ENCODE data around the gene MIEF1. TPM values are rescaled to one million over a fixed set of nuclear protein-coding genes. Genes with fewer than 3 reads are reported as not detected.

MIEF1 gene
- total RNA-seq, 2 experiments from 2014 or later, result 40.6 to 45.7 TPM

- Mint-ChIP-seq H3K4me3 (no peak overlapping the region), H3K9me3 (ENCODE audit: low read depth) (no peaks in the 10 kb centered on the region), H3K27me3 (no peaks in the 10 kb centered on the region), H3K36me3 (no peaks in the 10 kb centered on the region), H3K27ac (no peak overlapping the region), H3K4me1 (peaks cover 17% of the 10 kb centered on the region)
- CTCF ChIA-PET, result no interaction called here
- DNase-seq, result no peak
- no peak for ATAC-seq
Measured at GRCh38 chr22:39474351-39475111, 27.6 kb upstream of the MIEF1 start.

DNA sequence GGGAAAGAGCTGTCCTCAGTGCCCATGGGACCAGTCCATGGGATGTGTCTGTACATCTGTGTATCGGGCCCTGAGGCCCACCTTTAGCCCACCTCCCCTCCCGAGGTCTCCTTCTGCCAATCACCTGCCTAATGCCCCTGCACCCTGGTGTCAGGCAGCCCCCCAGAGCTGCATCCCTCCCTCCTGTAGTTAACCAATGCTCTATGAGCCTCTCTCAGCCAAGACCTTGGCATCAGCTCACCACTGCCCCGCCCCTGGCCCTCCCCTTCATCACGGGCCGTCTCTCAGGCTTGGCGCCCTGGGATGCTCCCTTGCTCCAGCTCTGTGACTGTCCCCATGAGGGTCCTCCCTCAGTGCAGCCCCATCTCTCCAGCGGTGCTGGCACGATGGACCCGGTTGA, 26.8 kb upstream of the MIEF1 start:
- Mint-ChIP-seq H3K4me3 (no peak overlapping the region), H3K27ac (no peak overlapping the region), H3K4me1 (peaks cover 17% of the 10 kb centered on the region), H3K36me3 (no peaks in the 10 kb centered on the region), H3K27me3 (no peaks in the 10 kb centered on the region), H3K9me3 (ENCODE audit: low read depth) (no peaks in the 10 kb centered on the region)
- no peak for DNase-seq
- ATAC-seq, result no peak
- CTCF ChIA-PET, result interaction anchor here (1.7 kb wide), 1 partner anchor 21 kb away, joined by 6 read pairs; no protein-coding TSS in a partner anchor

GRCh38 chr22:39475902-39476301, 26.2 kb upstream of the MIEF1 start:
- no peak overlapping the region for H3K4me3 Mint-ChIP-seq
- H3K36me3 Mint-ChIP-seq, result no peaks in the 10 kb centered on the region
- no peak for DNase-seq
- no peaks in the 10 kb centered on the region for H3K9me3 Mint-ChIP-seq (ENCODE audit: low read depth)
- CTCF ChIA-PET, result interaction anchor here (1.2 to 1.7 kb wide), 2 partner anchors 14 to 20 kb away, joined by 3 to 6 read pairs; no protein-coding TSS in a partner anchor
- ATAC-seq, result no peak
- no peaks in the 10 kb centered on the region for H3K27me3 Mint-ChIP-seq
- peaks cover 17% of the 10 kb centered on the region for H3K4me1 Mint-ChIP-seq
- no peak overlapping the region for H3K27ac Mint-ChIP-seq

DNA sequence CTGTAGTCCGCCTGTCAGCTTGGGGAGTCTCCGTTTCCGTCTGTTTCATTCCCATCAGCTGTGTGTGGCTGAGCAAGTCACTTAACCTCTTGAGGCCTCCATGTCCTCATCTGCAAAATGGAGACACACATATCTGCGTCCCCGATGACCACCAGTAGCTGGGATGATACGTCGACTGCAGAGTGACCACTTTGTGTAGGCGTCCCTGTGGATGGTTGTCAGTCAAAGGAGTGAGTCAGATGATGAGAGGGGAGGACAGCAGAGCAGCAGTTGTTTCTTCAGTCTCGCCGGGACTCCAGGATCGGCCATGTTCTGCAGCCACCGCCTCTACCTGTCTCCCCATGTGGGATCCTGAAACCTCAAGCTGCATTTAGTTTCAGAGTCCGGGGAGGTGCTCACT, 25.4 kb upstream of the MIEF1 start:
- ATAC-seq (no peak), DNase-seq (no peak)
- CTCF ChIA-PET, result interaction anchor here (1.0 to 1.7 kb wide), 3 partner anchors 13 to 52 kb away, joined by 3 to 6 read pairs (median 4); no protein-coding TSS in a partner anchor
- Mint-ChIP-seq H3K4me3 (no peak overlapping the region), H3K27me3 (no peaks in the 10 kb centered on the region), H3K4me1 (peaks cover 12% of the 10 kb centered on the region), H3K27ac (no peak overlapping the region), H3K9me3 (ENCODE audit: low read depth) (no peaks in the 10 kb centered on the region), H3K36me3 (no peaks in the 10 kb centered on the region)

DNA sequence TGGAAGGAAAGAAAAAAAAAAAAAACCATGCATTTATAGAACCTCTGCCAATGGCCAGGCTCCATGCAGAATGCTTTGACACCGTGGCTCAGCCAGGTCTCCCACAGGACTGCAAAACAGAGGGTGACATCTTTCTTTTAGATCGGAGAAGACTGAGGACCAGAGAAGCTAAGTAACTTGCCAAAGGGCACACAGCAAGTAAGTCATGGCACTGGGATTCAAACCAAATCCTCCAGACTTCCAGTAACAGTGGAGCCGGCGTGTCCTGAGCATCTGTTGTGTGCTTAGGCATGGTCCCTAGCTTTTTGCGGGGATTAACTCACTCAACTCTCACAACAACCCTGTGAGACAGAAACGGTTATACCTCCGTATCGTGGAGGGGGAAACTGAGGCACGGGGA, 24.5 kb upstream of the MIEF1 start:
- Mint-ChIP-seq H3K4me3 (no peak overlapping the region), H3K4me1 (peaks cover 4% of the 10 kb centered on the region), H3K27me3 (no peaks in the 10 kb centered on the region), H3K36me3 (no peaks in the 10 kb centered on the region), H3K27ac (no peak overlapping the region), H3K9me3 (ENCODE audit: low read depth) (no peaks in the 10 kb centered on the region)
- CTCF ChIA-PET, result no interaction called here
- DNase-seq (no peak), ATAC-seq (no peak)

- DNase-seq (peak; percentile 47), ATAC-seq (peak; percentile 49)
- Mint-ChIP-seq H3K4me3 (no peak overlapping the region), H3K27me3 (peaks cover under 1% of the 10 kb centered on the region), H3K36me3 (no peaks in the 10 kb centered on the region), H3K4me1 (no peaks in the 10 kb centered on the region), H3K9me3 (ENCODE audit: low read depth) (no peaks in the 10 kb centered on the region), H3K27ac (no peak overlapping the region)
- CTCF ChIA-PET, result interaction anchor here (1.2 kb wide), 1 partner anchor 41 kb away, joined by 3 read pairs; no protein-coding TSS in a partner anchor
Measured at GRCh38 chr22:39478441-39478850, 23.6 kb upstream of the MIEF1 start.

- Mint-ChIP-seq H3K4me3 (no peak overlapping the region), H3K4me1 (no peaks in the 10 kb centered on the region), H3K9me3 (ENCODE audit: low read depth) (no peaks in the 10 kb centered on the region), H3K27me3 (peaks cover 6% of the 10 kb centered on the region), H3K27ac (no peak overlapping the region), H3K36me3 (no peaks in the 10 kb centered on the region)
- ATAC-seq, result no peak
- no peak for DNase-seq
- CTCF ChIA-PET, result interaction anchor here (1.2 to 1.4 kb wide), 3 partner anchors 41 to 80 kb away, joined by 3 to 5 read pairs (median 3); partner anchors contain the start of gene TAB1
Measured at GRCh38 chr22:39479254-39479653, 22.8 kb upstream of the MIEF1 start.

- Mint-ChIP-seq H3K36me3 (no peaks in the 10 kb centered on the region), H3K4me3 (no peak overlapping the region), H3K27ac (no peak overlapping the region), H3K9me3 (ENCODE audit: low read depth) (no peaks in the 10 kb centered on the region), H3K4me1 (no peaks in the 10 kb centered on the region), H3K27me3 (peaks cover 6% of the 10 kb centered on the region)
- ATAC-seq (no peak), DNase-seq (no peak)
- CTCF ChIA-PET, result interaction anchor here (1.3 to 1.4 kb wide), 3 partner anchors 43 to 81 kb away, joined by 3 to 5 read pairs (median 3); partner anchors contain the start of gene TAB1
Measured at GRCh38 chr22:39480557-39480956, 21.5 kb upstream of the MIEF1 start.

DNA sequence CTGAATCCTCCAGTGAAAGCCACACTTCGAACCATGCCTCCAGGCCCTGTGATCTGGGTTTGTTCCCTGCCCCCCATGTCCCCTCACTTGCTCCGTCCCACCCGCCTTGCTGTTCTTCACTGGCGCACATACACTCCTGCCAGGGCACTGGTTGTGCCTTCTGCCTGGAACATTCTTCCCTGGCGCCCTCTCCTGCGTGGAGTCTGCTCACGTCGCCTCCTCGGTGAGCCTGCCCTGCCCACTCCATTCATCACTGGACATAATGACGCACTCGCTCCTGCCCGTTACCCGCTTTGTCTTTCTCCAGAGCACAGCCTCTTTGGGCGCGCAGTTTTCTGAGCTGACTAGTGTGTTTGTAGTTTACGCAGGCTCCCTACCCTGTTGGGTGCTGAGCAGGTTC, 21.0 kb upstream of the MIEF1 start:
- Mint-ChIP-seq H3K4me3 (no peak overlapping the region), H3K27me3 (peaks cover 6% of the 10 kb centered on the region), H3K36me3 (no peaks in the 10 kb centered on the region), H3K4me1 (no peaks in the 10 kb centered on the region), H3K27ac (no peak overlapping the region), H3K9me3 (ENCODE audit: low read depth) (no peaks in the 10 kb centered on the region)
- CTCF ChIA-PET, result interaction anchor here (1.2 to 1.6 kb wide), 3 partner anchors 33 to 49 kb away, joined by 3 to 4 read pairs (median 3); no protein-coding TSS in a partner anchor
- no peak for DNase-seq
- ATAC-seq, result no peak

DNA sequence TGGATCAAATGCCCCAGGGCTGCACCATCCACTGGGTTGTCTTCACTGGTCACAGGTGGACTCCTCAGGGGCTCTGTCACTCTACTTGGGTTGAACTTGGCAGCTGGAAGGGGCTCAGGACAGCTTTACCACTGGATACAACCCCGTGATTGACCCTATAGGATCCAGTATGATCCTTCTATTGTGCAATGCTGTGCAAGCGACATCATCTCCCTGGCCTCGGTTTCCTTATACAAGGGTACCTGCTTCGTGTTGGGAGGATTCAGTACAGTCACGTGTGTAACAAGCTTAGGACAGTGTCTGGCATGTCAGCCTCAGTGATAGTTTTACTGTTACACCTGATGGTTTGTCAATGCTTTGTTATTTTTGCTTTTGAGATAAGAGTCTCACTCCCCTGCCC, 20.5 kb upstream of the MIEF1 start:
- ATAC-seq (no peak), DNase-seq (no peak)
- Mint-ChIP-seq H3K4me1 (no peaks in the 10 kb centered on the region), H3K36me3 (no peaks in the 10 kb centered on the region), H3K27ac (no peak overlapping the region), H3K27me3 (peaks cover 6% of the 10 kb centered on the region), H3K4me3 (no peak overlapping the region), H3K9me3 (ENCODE audit: low read depth) (no peaks in the 10 kb centered on the region)
- CTCF ChIA-PET, result interaction anchor here (0.7 to 3.4 kb wide), 6 partner anchors 15 to 121 kb away, joined by 3 to 12 read pairs (median 3); partner anchors contain the start of gene ATF4

DNA sequence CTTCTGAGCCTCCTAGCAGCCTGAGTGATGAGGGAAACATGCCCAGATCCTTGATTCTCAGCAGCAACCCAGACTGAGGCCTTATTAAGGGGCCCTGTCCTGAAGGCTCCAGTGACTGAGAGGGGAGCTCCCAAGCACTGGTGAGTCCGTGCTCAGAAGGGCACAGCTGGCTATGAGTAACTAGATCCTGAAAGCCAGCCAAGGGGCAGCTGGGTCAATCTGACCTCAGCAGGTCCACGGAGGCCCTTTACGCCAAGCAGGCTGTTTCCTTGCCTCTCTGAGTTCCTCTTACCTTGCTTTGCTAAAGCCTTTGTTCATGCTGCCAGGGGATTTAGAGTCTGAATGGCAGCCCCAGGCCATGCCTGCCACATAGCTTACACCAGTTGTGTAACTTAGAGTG, 19.3 kb upstream of the MIEF1 start:
- DNase-seq (no peak), ATAC-seq (no peak)
- H3K4me1 Mint-ChIP-seq, result no peaks in the 10 kb centered on the region
- H3K4me3 Mint-ChIP-seq, result no peak overlapping the region
- H3K27me3 Mint-ChIP-seq, result peaks cover 6% of the 10 kb centered on the region
- CTCF ChIA-PET, result interaction anchor here (1.3 to 3.4 kb wide), 5 partner anchors 11 to 119 kb away, joined by 3 to 12 read pairs (median 5); no protein-coding TSS in a partner anchor
- H3K36me3 Mint-ChIP-seq, result no peaks in the 10 kb centered on the region
- H3K9me3 Mint-ChIP-seq (ENCODE audit: low read depth), result no peaks in the 10 kb centered on the region
- no peak overlapping the region for H3K27ac Mint-ChIP-seq

- Mint-ChIP-seq H3K4me3 (no peak overlapping the region), H3K27me3 (peaks cover 6% of the 10 kb centered on the region)
- CTCF ChIA-PET, result interaction anchor here (1.0 kb wide), 1 partner anchor 10 kb away, joined by 3 read pairs; no protein-coding TSS in a partner anchor
Measured at GRCh38 chr22:39486951-39487825, 14.9 kb upstream of the MIEF1 start.

DNA sequence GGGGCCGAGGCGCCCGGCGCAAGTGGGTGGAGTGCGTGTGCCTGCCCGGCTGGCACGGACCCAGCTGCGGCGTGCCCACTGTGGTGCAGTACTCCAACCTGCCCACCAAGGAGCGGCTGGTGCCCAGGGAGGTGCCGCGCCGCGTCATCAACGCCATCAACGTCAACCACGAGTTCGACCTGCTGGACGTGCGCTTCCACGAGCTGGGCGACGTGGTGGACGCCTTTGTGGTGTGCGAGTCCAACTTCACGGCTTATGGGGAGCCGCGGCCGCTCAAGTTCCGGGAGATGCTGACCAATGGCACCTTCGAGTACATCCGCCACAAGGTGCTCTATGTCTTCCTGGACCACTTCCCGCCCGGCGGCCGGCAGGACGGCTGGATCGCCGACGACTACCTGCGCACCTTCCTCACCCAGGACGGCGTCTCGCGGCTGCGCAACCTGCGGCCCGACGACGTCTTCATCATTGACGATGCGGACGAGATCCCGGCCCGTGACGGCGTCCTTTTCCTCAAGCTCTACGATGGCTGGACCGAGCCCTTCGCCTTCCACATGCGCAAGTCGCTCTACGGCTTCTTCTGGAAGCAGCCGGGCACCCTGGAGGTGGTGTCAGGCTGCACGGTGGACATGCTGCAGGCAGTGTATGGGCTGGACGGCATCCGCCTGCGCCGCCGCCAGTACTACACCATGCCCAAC, 14.1 kb upstream of the MIEF1 start:
- Mint-ChIP-seq H3K36me3 (no peaks in the 10 kb centered on the region), H3K9me3 (ENCODE audit: low read depth) (no peaks in the 10 kb centered on the region), H3K4me3 (no peak overlapping the region), H3K27me3 (peaks cover 6% of the 10 kb centered on the region), H3K4me1 (peaks cover 12% of the 10 kb centered on the region), H3K27ac (no peak overlapping the region)
- ATAC-seq (no peak), DNase-seq (no peak)
- CTCF ChIA-PET, result interaction anchor here (0.8 to 11.8 kb wide), 3 partner anchors 9 to 39 kb away, joined by 3 to 251 read pairs (median 3); partner anchors contain the start of genes MIEF1 and RPS19BP1

More at GRCh38 chr22:39486951-39487825, 14.9 kb upstream of the MIEF1 start:
- no peak for DNase-seq
- Mint-ChIP-seq H3K36me3 (no peaks in the 10 kb centered on the region), H3K4me1 (peaks cover 12% of the 10 kb centered on the region), H3K9me3 (ENCODE audit: low read depth) (no peaks in the 10 kb centered on the region), H3K27ac (no peak overlapping the region)
- no peak for ATAC-seq
